ENCODE results near the gene PLPPR1.
"Not testable (repeated sequence)": the region's sequence is repeated elsewhere in the genome, so short reads cannot be mapped to it uniquely, and the experiment has no call there.

PLPPR1 gene

DNA sequence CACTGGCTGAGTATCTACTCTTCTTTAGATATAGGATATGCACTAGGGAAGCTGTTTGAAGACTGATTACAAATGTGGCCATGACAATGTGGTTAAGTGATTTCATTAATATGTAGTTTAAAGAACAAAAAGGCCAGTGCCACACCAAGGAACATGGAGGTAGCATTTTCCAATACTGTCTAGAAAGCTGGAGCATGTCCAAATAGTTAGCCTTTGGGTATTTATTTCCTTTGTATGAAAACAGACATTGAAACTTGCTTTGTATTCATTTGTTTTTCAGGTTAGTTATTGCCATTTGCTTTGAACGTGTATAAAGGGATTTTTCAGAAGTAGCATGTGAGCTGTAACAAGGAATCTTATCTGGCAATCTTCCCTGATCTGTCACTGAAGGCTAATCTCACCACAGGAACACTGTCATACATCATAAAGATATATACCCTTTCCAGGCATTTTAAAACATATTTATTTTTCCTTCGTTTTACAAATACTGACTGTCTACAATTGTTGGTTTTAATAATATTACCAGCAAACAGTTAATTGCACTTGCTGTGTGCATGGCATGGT, 93.4 kb downstream of the PLPPR1 start:
- no peak for DNase-seq (ENCODE audit: low read depth in 4 of 4, low spot score in 1 of 4)

- no peak for DNase-seq (ENCODE audit: low read depth in 4 of 4, low spot score in 1 of 4)
These were observed 98.0 kb downstream of the PLPPR1 start for GRCh38 chr9:101126556-101126955.

- DNase-seq (ENCODE audit: low read depth in 4 of 4, low spot score in 1 of 4): not testable (repeated sequence)
These were observed 98.8 kb downstream of the PLPPR1 start for GRCh38 chr9:101127369-101127768.

DNA sequence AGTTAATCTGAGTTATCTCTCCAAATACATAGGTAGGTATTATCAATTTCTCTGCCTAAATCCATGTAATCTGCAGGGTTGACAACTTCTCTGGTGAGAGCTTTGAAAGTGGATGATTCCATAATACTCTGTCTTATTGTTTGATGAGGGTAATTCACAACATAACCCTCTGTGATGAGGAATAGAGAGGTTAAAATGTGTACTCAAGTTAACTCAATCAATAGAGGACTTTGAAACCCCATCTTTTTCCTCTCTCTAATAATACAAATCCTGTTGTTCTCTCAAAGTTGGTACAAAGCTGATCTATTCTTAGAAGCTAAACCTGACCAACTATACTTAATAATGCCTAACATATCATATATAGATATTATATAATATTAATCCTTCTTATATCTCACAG, 100.1 kb downstream of the PLPPR1 start:
- no peak for DNase-seq (ENCODE audit: low read depth in 4 of 4, low spot score in 1 of 4)

GRCh38 chr9:101130054-101130453, 101.5 kb downstream of the PLPPR1 start:
- DNase-seq (ENCODE audit: low read depth in 4 of 4, low spot score in 1 of 4): no peak

GRCh38 chr9:101131326-101131725, 102.8 kb downstream of the PLPPR1 start:
- no peak for DNase-seq (ENCODE audit: low read depth in 4 of 4, low spot score in 1 of 4)

DNA sequence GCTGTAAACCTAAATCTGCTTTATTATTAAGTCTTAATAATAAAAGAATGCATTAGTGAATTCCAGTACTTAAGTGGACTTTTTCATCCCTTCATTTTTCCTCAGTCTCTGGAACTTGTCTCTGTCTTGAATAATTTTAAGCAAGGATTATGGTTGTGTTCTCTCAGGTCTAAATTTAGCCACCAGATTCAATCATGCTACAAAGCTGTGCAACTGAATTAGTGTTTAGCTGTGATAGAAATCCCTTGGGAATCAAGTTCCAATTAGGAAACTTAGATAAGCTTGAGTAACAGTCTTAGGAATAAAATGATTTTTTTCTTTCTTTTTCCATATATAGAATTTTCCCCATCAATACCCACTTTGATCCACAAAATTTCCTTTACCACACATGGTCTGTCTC, 104.3 kb downstream of the PLPPR1 start:
- no peak for DNase-seq (ENCODE audit: low read depth in 4 of 4, low spot score in 1 of 4)

- DNase-seq (ENCODE audit: low read depth in 4 of 4, low spot score in 1 of 4): no peak
These were observed 110.0 kb downstream of the PLPPR1 start for GRCh38 chr9:101138509-101138908.

GRCh38 chr9:101139082-101139481, 110.6 kb downstream of the PLPPR1 start:
- no peak for DNase-seq (ENCODE audit: low read depth in 4 of 4, low spot score in 1 of 4)

DNA sequence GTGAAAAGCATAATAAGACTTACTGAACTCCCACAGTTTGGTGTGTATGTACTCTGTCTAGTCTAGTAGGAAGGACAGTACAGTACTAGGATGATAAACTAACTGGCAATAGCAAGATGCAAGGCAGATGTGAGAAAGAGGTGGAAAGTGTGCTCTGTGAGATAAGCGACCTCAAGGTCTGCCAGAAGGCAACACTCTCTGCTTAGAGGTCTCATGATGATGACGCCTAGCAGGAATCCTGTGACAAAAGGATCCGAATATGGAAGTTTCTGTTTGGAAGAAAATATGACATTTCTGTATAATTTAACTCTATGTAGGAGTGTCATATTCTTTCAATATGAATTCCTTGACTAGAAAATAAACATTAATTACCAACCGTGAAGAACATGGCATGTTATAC, 112.2 kb downstream of the PLPPR1 start:
- no peak for DNase-seq (ENCODE audit: low read depth in 4 of 4, low spot score in 1 of 4)

DNA sequence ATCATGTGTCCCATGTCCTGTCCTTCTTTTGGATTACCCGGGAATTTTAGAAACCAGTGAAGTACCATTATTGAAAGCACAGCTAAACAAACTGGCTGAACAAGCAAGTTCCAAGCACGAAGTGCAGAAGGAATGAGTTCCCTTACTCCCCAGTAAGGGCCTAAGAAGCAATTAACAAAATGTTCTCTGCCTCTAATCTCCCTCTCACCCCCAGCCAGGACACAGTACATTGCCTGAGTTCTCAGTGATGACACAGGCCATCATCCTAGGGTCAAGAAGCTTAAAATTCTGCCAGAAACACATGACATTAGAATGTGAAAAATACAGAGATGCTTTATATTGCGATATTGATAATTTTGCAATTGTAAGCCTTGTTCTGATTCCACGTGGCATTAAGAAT, 118.0 kb downstream of the PLPPR1 start:
- no peak for DNase-seq (ENCODE audit: low read depth in 4 of 4, low spot score in 1 of 4)

- no peak for DNase-seq (ENCODE audit: low read depth in 4 of 4, low spot score in 1 of 4)
These were observed 119.8 kb downstream of the PLPPR1 start for GRCh38 chr9:101148344-101148743.

DNA sequence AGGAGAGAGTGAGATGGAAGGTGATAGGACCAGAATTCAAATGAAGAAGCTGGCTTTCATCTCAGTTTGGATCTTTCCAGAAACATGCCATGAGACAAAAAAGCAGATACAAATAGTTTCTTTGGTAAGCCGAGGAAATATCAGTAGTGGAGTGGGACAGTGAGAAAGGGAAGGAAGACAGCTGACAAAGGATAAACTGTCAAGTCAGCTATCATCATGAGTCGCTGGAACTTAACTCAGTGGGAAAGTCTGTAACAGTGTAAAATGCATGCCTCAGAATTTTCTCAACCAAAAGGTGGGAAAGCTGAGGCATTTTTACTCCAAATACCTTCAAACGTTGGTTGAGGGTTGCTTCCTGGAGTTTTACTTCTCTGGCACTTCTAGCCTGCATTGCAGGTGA, 129.8 kb downstream of the PLPPR1 start:
- no peak for DNase-seq (ENCODE audit: low read depth in 4 of 4, low spot score in 1 of 4)

- DNase-seq (ENCODE audit: low read depth in 4 of 4, low spot score in 1 of 4): no peak
These were observed 133.7 kb downstream of the PLPPR1 start for GRCh38 chr9:101162231-101162630.

GRCh38 chr9:101165131-101165530, 136.6 kb downstream of the PLPPR1 start:
- no peak for DNase-seq (ENCODE audit: low read depth in 4 of 4, low spot score in 1 of 4)

- DNase-seq (ENCODE audit: low read depth in 4 of 4, low spot score in 1 of 4): no peak
These were observed 139.1 kb downstream of the PLPPR1 start for GRCh38 chr9:101167490-101168134.

DNA sequence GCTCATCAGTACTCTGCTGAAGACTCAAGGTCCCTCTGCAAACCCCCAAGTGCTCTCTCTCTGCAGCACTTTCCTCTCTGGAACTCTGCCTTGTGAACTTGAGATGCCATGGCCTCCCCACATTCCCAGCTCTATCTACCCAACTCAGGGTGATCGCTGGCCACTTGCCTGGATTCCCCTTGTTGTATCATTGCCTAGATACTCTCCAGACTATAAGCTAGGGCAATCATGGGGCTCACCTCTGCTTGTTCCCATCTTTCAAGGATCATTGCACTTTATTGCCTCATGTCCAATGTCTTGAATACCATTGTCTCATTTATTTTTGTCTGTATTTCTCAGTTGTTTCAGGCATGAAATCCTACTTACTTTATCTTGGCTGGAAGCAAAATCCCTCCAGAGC, 144.1 kb downstream of the PLPPR1 start:
- DNase-seq (ENCODE audit: low read depth in 4 of 4, low spot score in 1 of 4): no peak

DNA sequence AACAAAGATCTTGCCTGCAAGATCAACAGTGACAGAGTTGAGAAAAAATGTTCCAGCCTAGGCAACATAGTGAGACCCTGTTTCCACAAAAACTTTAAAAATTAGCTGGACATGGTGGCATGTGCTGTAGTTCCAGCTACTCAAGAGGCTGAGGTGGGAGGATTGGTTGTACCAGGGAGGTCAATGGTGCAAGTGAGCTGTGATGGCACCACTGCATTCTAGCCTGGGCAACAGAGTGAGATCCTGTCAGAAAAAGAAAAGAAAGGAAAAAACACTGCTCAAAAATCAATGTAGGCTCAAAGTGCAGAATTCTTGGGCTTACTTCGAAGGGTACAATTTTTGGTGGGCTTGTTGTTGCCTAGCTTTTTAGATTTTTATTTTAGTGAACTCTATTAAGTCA, 145.4 kb downstream of the PLPPR1 start:
- no peak for DNase-seq (ENCODE audit: low read depth in 4 of 4, low spot score in 1 of 4)

DNA sequence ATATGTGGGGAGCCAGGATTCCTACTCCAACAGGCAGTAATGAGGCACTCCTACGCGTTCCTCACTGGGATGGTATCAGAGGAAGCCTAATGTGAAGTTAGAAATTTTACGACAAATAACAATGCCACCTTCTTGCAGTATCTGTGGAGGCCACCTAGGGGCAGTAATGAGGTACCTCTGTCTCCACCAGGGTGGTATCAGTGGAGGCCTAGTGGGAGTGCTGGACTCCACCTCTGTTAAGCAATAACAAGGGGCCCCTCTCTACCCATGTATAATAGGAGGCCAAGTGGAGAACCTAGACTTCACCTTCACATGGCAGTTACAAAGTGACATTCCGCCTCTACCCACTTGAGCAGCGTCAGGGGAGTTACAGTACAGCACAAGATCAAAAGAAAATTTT, 147.9 kb downstream of the PLPPR1 start:
- DNase-seq (ENCODE audit: low read depth in 4 of 4, low spot score in 1 of 4): no peak

DNA sequence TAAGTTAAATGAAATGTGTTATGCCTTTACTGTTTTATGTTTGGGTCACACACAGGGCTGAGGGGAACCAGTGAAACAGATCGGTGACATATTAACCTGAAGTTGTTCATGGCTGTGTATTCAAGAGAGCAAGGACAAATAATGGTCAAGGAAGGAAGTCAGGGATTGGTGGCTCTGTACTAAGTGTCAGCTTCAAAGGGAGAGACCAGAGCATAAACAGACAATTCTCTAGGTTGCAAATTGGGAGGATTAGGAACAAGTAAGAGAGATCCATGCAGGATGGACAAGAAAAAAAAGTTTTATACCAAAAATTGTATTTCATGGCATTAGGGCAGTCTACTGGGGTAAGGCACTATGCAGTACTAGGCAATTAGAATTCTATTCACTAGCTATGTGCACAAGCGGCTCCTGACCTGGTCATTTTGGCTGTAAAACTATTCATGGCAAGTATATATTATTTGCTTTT, 156.3 kb downstream of the PLPPR1 start:
- DNase-seq (ENCODE audit: low read depth in 4 of 4, low spot score in 1 of 4): no peak

DNA sequence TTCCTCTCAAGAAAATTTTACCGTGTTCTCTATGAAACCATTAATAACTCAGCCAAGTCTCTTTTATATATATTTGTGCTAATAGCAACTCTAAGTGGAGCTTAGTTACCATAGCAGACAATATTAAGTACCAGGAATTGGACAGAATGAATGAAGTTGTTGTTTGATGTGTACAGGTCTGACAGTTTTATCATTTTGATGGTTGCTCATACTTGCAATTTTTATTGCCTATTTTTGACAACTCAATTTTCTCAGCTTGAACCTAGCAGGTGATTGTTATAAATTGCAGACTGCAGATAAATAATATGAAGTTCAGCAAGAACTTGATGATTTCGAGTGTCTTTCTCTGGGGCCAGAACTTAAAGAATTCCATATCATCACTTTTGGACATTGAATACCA, 163.2 kb downstream of the PLPPR1 start:
- DNase-seq (ENCODE audit: low read depth in 4 of 4, low spot score in 1 of 4): no peak

DNA sequence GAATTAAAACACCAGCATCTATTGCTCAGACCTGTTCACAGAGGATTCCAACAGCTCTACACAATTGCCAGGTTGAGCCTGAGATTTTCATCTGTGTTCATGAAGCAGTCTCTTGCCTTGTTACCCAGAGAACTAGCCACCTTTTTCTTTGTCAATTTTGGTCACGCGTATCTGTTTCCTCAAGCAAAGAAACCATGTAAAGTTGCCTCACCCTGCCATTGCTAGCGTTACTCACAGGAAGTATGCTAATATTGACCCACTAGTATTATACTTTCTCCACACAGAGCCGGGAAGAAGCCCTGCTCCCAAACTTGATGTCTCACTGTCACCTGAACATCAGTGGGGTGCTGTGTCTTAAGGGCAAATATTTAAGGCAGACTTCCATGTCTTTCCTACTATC, 168.5 kb downstream of the PLPPR1 start:
- DNase-seq (ENCODE audit: low read depth in 4 of 4, low spot score in 1 of 4): no peak

DNA sequence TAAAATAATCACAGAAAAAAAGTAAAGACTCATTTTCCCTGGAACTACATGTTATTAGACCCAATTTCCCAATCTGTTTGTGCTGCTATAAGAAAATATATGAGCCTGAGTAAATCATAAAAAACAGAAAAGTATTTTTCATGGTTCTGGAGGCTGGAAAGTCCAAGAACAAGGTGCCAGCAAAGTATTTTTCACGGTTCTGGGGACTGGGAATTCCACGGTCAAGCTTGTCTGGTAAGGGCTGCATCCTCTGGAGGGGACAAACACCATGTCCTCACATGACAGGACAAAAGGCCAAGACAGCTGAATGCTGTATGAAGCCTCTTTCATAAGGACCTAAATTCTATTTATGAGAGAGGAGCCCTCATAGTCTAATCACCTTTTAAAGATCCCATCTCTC, 172.3 kb downstream of the PLPPR1 start:
- DNase-seq (ENCODE audit: low read depth in 4 of 4, low spot score in 1 of 4): no peak

Data from stimulated activated CD4-positive, alpha-beta T cell treated with anti-CD3 and anti-CD28 coated beads, Interleukin-1b, Interleukin-23, amount 100 ng/mL, for 24 hours (primary cell).